ENCODE measurements around the gene HERC4.

Gene HERC4

GRCh38 chr10:68074775-68075549 is at the start of gene HERC4:
TSS of gene HERC4 (minus strand) at chr10:68075283. CDS start at chr10:68073108, 2,175 bp downstream.
- peak; percentile 46 to 51 for DNase-seq

GRCh38 chr10:68124718-68125117 is 49.6 kb upstream of the HERC4 start:
- no peak for DNase-seq

- no peak for DNase-seq
Measured at GRCh38 chr10:68121852-68122251, 46.8 kb upstream of the HERC4 start.

GRCh38 chr10:68121020-68121743 is 46.1 kb upstream of the HERC4 start:
- DNase-seq, result no peak

GRCh38 chr10:68118657-68119056 is 43.6 kb upstream of the HERC4 start:
- no peak for DNase-seq

GRCh38 chr10:68112837-68113236 is 37.8 kb upstream of the HERC4 start:
- no peak for DNase-seq

- no peak for DNase-seq
Measured at GRCh38 chr10:68111584-68111983, 36.5 kb upstream of the HERC4 start.

- no peak for DNase-seq
Measured at GRCh38 chr10:68110027-68110426, 34.9 kb upstream of the HERC4 start.

GRCh38 chr10:68109331-68109730 is 34.2 kb upstream of the HERC4 start, which contains the start of gene MYPN:
TSS of gene MYPN (plus strand) at chr10:68109488. CDS start at chr10:68121439, 11,951 bp downstream.
- DNase-seq, result no peak

GRCh38 chr10:68108653-68109052 is 33.6 kb upstream of the HERC4 start:
- no peak for DNase-seq

- no peak for DNase-seq
Measured at GRCh38 chr10:68108051-68108450, 33.0 kb upstream of the HERC4 start.

- no peak for DNase-seq
Measured at GRCh38 chr10:68107651-68108050, 32.6 kb upstream of the HERC4 start.

- DNase-seq, result no peak
Measured at GRCh38 chr10:68106656-68107055, 31.6 kb upstream of the HERC4 start.

GRCh38 chr10:68105820-68106219 is 30.7 kb upstream of the HERC4 start:
- DNase-seq, result no peak

- DNase-seq, result no peak
Measured at GRCh38 chr10:68103901-68104300, 28.8 kb upstream of the HERC4 start.

GRCh38 chr10:68103261-68103878 is 28.3 kb upstream of the HERC4 start:
- DNase-seq, result no peak

GRCh38 chr10:68101066-68101465 is 26.0 kb upstream of the HERC4 start:
- no peak for DNase-seq

GRCh38 chr10:68099736-68100135 is 24.7 kb upstream of the HERC4 start:
- DNase-seq, result no peak

- DNase-seq, result peak; percentile 1 to 21
Measured at GRCh38 chr10:68096913-68097516, 21.9 kb upstream of the HERC4 start.

GRCh38 chr10:68095153-68095552 is 20.1 kb upstream of the HERC4 start:
- no peak for DNase-seq

- no peak for DNase-seq
Measured at GRCh38 chr10:68092512-68092911, 17.4 kb upstream of the HERC4 start.

GRCh38 chr10:68090586-68090985 is 15.5 kb upstream of the HERC4 start:
- DNase-seq, result no peak

GRCh38 chr10:68088740-68089139 is 13.7 kb upstream of the HERC4 start:
- no peak for DNase-seq

Data from cerebellar nuclear complex (tissue), 1 donor.